HG03196 (cell line): ENCODE measurements around the gene GPATCH2.
"Not testable (repeated sequence)": the region's sequence is repeated elsewhere in the genome, so short reads cannot be mapped to it uniquely, and the experiment has no call there.

Experiments
- ATAC-seq: cut with Tn5 transposase; IDR thresholded peaks from one replicate; pipeline ENCODE4 v1.9.1; 2021; ENCODE audit not compliant: unreplicated experiment

GPATCH2 gene

DNA sequence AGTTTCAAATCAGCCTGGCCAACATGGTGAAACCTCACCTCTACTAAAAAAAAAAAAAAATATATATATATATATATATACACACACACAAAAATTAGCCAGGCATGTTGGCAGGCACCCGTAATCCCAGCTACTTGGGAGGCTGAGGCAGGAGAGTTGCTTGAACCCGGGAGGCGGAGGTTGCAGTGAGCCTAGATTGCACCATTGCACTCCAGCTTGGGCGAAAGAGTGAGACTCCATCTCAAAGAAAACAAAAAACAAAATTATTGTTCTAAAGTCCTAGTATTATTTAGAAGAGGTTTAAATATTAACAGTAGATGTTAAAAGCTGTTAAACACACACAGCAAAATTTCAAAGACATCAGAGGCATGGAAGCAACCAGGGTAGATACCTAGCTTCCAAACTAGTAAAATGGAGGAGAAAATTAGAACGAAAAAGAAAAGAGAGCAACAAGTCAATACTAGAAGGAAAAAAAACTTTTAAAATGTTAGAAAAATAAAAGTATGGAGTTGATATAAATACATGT lies 46.5 kb downstream of the GPATCH2 start:
- ATAC-seq, result not testable (repeated sequence)

- ATAC-seq, result no peak
These were observed 53.6 kb downstream of the GPATCH2 start for GRCh38 chr1:217577336-217577735.

- no peak for ATAC-seq
These were observed 56.5 kb downstream of the GPATCH2 start for GRCh38 chr1:217574265-217574949.

GRCh38 chr1:217569021-217569420 lies 61.9 kb downstream of the GPATCH2 start:
- ATAC-seq, result no peak

GRCh38 chr1:217568200-217568599 lies 62.7 kb downstream of the GPATCH2 start:
- ATAC-seq, result no peak

GRCh38 chr1:217564833-217565232 lies 66.1 kb downstream of the GPATCH2 start:
- no peak for ATAC-seq

DNA sequence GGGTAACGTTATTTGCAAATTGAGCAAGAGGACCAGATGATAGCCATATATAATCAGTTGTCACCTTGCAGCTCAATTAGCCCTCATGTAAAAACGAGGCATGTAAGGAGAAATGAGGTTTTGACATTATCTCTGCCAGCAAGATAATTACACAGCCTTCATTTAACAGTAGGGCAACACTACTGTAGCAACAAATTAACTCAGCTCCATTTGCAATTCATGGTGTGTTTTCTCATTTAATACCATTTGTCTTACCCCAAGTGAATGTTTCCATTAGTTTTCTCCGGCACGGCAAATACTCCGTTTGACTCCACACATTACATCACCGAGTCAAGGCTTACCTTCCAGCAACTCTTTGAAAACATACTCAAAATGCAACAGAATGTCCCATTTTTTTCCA lies 66.7 kb downstream of the GPATCH2 start:
- ATAC-seq, result no peak

DNA sequence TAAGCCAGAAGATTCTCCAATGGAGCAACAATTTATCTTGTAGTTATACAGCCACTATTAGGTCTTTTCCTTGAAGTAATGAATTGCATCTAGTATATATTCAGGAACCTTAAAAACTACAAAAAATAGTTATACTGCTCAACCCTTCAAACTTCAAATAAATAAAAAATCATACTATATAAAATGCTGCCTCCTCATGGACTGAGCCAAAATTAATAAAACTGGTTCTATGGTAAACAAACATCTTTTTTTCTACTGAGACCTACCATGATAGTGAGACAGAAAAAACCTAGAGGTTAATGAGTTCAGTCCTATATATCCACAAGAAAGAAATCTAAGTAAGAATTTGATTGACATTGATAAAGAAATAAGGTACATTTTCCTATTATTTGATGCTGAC lies 67.7 kb downstream of the GPATCH2 start:
- ATAC-seq, result no peak

DNA sequence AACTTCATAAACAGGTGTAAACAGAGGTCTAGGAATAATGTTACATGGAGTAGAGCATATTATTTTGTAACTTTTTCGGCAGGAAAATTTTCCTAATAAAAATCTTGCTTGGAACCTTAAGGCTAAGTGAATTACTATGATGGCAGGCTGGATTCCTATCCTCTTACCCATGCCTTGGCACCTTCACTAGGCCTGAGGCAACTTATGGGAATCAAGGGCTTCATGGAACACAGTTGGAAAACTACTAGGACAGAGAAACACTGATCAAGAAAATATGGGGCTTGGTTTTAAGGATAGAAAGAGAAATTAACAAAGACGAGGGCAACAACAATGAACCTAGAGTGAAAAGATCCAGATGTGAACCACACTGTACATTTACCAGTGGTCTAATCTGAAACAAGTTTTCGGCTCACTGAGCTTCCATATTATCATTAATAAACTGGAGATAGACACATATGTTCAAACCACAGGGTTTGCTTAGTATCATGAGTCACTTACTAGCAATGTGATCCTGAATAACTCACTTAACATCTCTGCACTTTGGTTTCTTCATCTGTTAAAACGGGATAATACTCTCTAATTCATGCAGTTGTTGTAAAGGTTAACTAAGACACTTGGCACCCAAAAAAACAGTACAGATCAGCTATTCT lies 68.5 kb downstream of the GPATCH2 start:
- no peak for ATAC-seq

DNA sequence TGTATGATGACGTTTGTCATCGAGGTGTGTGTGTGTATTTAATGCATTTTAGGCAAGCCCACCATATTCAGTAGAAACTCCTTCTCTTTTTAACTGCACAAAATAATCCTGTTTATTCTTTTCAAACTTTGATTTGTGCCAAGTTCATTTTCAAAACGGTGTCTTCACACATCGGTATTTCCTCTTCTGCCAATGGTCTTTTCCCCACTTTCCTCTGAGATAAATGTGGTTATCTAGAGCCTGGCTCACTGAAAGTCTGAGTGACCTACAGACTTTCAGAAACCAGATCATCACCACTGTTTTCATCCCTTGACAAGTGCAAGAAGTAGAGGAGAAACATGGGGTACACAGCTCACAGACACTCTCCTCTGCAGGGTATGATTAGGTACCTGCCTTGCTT lies 69.4 kb downstream of the GPATCH2 start:
- no peak for ATAC-seq

DNA sequence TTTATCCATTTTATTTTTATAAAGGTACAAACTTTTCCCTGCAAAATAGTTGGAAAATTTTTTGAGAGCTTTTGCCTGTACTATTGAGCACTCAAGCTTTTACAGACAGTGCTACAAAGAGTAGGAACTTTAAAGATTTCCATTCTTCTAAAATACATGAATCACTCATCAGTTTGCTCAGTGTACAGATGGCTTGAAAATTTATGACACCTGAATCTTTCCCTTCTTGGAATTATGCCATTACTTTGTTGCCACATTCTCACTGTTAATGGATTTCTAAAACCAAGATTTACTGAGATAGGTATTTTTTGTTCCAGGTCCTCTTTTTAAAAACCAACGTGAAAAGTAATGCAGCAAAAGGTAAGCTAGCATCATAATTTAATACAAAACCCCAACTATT lies 76.0 kb downstream of the GPATCH2 start:
- ATAC-seq, result no peak

DNA sequence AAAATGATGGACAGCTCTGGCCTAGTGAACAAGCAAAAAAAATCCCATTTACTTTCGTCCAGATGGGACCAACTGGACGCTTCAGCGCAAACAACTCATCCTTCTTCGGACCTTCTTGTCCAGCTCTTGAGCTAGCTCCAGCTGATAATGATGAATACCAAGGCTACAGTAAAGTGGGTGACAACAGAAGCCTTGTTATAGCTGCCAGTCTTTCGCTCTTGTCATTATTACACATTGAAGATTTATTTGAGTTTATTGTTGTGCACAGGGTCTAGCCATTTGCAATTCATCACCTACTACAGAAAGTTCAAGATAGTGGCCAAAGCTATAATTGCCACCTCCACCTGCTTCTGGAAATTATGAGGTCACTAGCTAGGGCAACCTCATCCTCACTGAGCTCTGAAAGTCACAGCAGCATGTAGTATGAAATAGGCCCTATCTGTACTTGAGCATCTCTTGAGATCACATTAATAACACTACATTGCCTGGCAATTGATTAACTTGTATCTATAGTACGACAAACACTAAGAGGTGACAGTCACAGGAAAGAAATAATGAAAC lies 76.9 kb downstream of the GPATCH2 start:
- ATAC-seq, result no peak

- ATAC-seq, result no peak
These were observed 78.4 kb downstream of the GPATCH2 start for GRCh38 chr1:217552339-217552951.

GRCh38 chr1:217542837-217543236 lies 88.1 kb downstream of the GPATCH2 start:
- ATAC-seq, result no peak

DNA sequence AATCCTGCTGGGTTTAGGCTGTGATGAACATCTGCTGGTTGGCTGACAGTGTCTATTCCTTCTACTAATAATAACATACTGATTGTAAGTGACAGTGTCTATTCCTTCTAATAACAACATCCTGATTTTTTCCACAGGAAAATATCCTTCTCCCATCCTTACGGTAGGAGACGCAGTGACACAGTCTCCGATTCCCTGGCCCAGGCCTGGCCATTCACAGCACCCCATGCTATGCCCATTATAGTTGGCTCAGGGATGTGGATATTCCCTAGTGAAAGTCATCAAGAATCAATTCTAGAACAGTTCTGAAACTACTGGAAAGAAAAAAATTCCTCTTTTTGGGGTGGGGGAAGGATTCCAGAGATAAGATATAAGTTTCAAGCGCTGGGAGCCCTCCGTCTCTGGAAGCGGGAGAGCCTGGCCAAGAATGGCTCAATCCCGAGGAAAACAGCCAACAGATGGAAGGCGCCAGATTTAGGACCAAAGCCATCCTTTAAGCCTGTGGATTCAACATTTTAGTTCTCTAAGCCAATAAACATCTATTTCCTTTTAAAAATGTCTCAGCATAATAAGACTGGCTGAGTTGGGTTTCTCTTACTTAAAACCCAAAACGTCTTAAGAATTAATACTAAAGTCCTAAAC lies 88.6 kb downstream of the GPATCH2 start:
- ATAC-seq, result no peak

GRCh38 chr1:217540321-217540720 lies 90.6 kb downstream of the GPATCH2 start:
- ATAC-seq, result no peak

- no peak for ATAC-seq
These were observed 91.4 kb downstream of the GPATCH2 start for GRCh38 chr1:217539510-217539909.

DNA sequence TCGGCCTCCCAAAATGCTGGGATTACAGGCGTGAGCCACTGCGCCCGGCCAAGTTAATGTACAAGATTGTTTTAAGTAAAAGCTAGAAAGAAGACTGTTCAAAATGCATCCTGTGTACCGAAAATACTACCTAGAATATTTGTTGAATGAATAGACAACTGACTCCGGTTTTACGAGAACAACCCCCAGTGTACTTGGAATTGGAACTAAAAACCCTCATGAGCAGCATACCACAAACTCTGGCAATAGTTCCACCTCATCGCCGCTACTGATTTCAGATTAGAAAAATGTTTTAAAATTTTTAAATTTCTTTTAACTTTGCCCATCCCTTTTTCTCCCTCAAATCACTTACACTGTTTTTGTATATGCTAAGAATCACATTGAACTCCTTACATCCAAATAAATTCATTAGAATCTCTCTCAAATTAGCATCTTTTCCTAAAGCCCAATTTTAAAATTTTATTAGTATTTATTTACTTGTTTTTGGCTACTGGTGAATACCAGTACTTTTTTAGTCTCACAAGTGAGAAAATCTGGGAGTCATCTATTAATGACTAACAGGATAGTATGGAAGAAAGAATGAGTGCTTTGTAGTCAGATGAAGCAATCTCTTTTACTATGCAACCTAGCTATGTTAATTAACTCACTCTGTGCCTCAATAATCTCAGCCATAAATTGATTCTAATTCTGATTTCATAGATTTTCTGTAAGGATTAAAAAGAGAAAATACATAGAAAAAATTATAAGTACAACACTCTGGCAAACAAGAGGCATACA lies 95.1 kb downstream of the GPATCH2 start:
- ATAC-seq, result no peak

- no peak for ATAC-seq
These were observed 96.3 kb downstream of the GPATCH2 start for GRCh38 chr1:217534566-217534965.

DNA sequence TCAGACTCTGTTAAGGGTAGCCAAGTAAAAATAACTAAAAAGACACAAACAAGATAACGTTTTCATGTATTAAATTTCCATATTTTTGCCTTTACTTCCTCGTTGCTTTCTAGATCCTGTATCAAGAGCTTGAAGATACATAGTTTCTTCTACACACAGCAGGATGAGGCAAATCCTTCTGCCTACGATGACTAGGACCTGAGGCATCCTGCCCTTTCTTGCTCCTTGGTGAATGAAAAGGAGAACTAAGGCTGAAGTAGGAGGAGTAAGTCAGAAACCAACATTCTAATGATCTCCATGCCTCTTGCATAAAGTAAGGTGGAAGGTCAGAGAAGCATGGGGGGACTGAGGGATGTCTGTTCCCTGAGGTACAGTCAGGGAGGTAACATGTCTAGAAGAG lies 102.6 kb downstream of the GPATCH2 start:
- no peak for ATAC-seq

DNA sequence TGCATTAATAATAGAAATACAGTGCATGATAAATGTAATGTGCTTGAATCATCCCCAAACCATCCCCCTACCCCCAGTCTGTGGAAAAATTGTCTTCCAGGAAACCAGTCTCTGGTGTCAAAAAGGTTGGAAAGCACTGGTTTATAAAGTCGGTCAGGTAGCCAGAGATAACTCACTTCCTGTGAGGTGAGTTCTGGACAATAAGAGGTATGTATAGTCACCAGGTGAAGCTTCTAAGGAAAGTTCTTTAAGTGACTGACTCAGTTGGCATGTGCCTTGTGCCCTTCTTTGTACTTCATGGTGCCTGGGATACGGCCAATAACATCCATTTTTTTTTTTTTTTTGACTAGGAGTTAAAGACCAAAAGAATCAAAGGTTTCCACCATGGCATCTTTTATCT lies 103.7 kb downstream of the GPATCH2 start:
- no peak for ATAC-seq
